ENCODE data around the gene DHX8. TPM values are rescaled to one million over a fixed set of nuclear protein-coding genes. Genes with fewer than 3 reads are reported as not detected.

DHX8 gene
- total RNA-seq, 4 donors from 2014 or later: 31.4 to 864 (median 78.8) TPM

- Histone ChIP-seq H3K9me3 (no peaks in the 10 kb centered on the region), H3K36me3 (peaks cover 3 to 7% of the 10 kb centered on the region in 2 donors), H3K27ac (peak overlapping the region; percentile 76 to 97 (median 91)), H3K4me3 (replicated peaks in 1 of 3) (peak overlapping the region in 1 of 3 donors; percentile 3), H3K27me3 (no peaks in the 10 kb centered on the region), H3K4me1 (peaks cover 23 to 41% of the 10 kb centered on the region in 2 donors)
- intact Hi-C loops (cut with DNase I): no loop called here
- TF ChIP-seq POLR2A (IDR thresholded peaks at IDR 0.05) (peak in 1 of 2 donors; percentile 44), CTCF (IDR thresholded peaks at IDR 0.05) (no peak)
- DNase-seq: peak; percentile 99 to 100
- 4 to 17% methylated on average over 21 to 22 of the region's 23 CpGs for WGBS, 2 donors
Measured at GRCh38 chr17:43530288-43531081, 46.7 kb downstream of the DHX8 start.

- Histone ChIP-seq H3K27ac (peak overlapping the region; percentile 76 to 97 (median 91)), H3K4me3 (replicated peaks in 1 of 3) (peak overlapping the region in 1 of 3 donors; percentile 3), H3K36me3 (peaks cover 0 to 2% of the 10 kb centered on the region in 2 donors), H3K4me1 (peaks cover 23 to 41% of the 10 kb centered on the region in 2 donors), H3K27me3 (no peaks in the 10 kb centered on the region), H3K9me3 (no peaks in the 10 kb centered on the region)
- peak in 1 of 2 donors; percentile 9 for DNase-seq
- intact Hi-C loops (cut with DNase I): no loop called here
- WGBS, 2 donors: 10 to 29% methylated on average over 3 of the region's 3 CpGs
- no peak for TF ChIP-seq POLR2A (IDR thresholded peaks at IDR 0.05)
Measured at GRCh38 chr17:43531082-43531378, 47.3 kb downstream of the DHX8 start.

GRCh38 chr17:43531955-43532354, 48.2 kb downstream of the DHX8 start:
- no peaks in the 10 kb centered on the region for H3K9me3 ChIP-seq
- no peaks in the 10 kb centered on the region for H3K36me3 ChIP-seq
- TF ChIP-seq CTCF (IDR thresholded peaks at IDR 0.05): no peak
- no peak for TF ChIP-seq POLR2A (IDR thresholded peaks at IDR 0.05)
- H3K4me3 ChIP-seq (replicated peaks in 1 of 3): no peak overlapping the region
- WGBS, 2 donors: 85 to 88% methylated on average over 8 of the region's 8 CpGs
- peak overlapping the region; percentile 76 to 97 (median 91) for H3K27ac ChIP-seq
- H3K4me1 ChIP-seq: peaks cover 23 to 41% of the 10 kb centered on the region in 2 donors
- no peaks in the 10 kb centered on the region for H3K27me3 ChIP-seq
- intact Hi-C loops (cut with DNase I): no loop called here
- DNase-seq: no peak

- Histone ChIP-seq H3K9me3 (no peaks in the 10 kb centered on the region), H3K27me3 (no peaks in the 10 kb centered on the region), H3K36me3 (no peaks in the 10 kb centered on the region), H3K27ac (no peak overlapping the region), H3K4me3 (replicated peaks in 1 of 3) (no peak overlapping the region), H3K4me1 (peaks cover 23 to 41% of the 10 kb centered on the region in 2 donors)
- 86 to 90% methylated on average over 10 of the region's 10 CpGs for WGBS, 2 donors
- TF ChIP-seq POLR2A (IDR thresholded peaks at IDR 0.05) (no peak), CTCF (IDR thresholded peaks at IDR 0.05) (no peak)
- intact Hi-C loops (cut with DNase I): no loop called here
- no peak for DNase-seq
Measured at GRCh38 chr17:43532581-43532980, 48.8 kb downstream of the DHX8 start.

GRCh38 chr17:43533699-43534098, 49.9 kb downstream of the DHX8 start:
- no peak overlapping the region for H3K27ac ChIP-seq
- H3K36me3 ChIP-seq: no peaks in the 10 kb centered on the region
- no peaks in the 10 kb centered on the region for H3K27me3 ChIP-seq
- H3K4me3 ChIP-seq (replicated peaks in 1 of 3): no peak overlapping the region
- no peak for DNase-seq
- peaks cover 23 to 35% of the 10 kb centered on the region in 2 donors for H3K4me1 ChIP-seq
- no peak for TF ChIP-seq CTCF (IDR thresholded peaks at IDR 0.05)
- TF ChIP-seq POLR2A (IDR thresholded peaks at IDR 0.05): no peak
- H3K9me3 ChIP-seq: no peaks in the 10 kb centered on the region
- intact Hi-C loops (cut with DNase I): no loop called here
- 96 to 100% methylated on average over 1 to 4 of the region's 4 CpGs for WGBS, 2 donors

Data from thyroid gland (tissue), 4 donors.